ENCODE results near the gene RUVBL2. TPM values are rescaled to one million over a fixed set of nuclear protein-coding genes. Genes with fewer than 3 reads are reported as not detected.

RUVBL2 gene
- total RNA-seq, 1 experiment from 2014 or later: 130 TPM

DNA sequence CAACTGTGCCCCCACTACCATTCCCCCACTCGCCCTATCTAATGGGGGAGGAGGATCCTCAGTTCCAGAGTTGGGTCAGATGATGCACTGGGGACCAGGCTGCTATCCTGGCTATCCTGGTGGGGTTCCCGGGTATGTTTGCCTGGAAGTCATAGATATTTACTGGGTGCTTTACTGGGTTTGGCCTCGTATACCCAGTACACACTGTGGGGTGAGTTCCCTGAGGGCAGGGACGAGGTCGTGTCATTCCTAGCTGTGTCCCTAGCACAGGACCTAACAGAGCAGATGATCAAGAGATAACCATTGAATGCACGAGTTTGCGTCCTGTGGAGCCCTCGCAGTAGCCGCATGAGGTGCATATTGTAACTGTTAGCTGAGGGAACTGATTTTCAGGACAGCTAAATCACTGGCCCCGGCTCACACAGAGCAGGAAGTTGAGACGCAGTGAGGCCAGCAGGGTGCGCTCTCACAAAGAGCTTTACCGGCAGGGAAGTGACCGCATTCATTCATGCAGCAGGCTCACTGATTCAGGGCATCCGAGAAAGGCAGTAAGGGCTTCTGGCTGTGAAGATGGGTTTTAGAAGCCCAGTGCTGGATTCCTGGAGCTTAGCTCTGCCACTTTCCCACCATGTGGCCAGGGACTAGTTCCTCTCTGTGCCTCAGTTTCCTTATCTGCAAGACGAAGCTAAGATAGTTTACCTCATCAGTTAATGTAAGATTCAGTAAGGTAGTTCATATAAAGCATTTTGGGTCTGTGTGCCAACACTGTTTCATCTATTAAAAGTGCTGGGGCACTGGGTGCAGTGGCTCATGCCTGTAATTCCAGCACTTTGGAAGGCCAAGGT lies 6.0 kb downstream of the RUVBL2 start:
- no peaks in the 10 kb centered on the region for H3K9me3 ChIP-seq (ENCODE audit: control insufficient read depth, low read depth, low read length)
- no peak overlapping the region for H2BK5ac ChIP-seq (ENCODE audit: insufficient read length, low read length)
- H4K91ac ChIP-seq (ENCODE audit: insufficient read length, low read depth, low read length): no peak overlapping the region
- peaks cover 5% of the 10 kb centered on the region; the same call in 1 of the 2 replicates for H3K79me2 ChIP-seq (ENCODE audit: insufficient read depth, low read length)
- no peak overlapping the region for H3K23ac ChIP-seq (ENCODE audit: insufficient read length, low read depth, low read length)
- no peaks in the 10 kb centered on the region for H3K79me1 ChIP-seq (ENCODE audit: insufficient read depth, low read depth, low read length, poor library complexity, severe bottlenecking)
- H2BK12ac ChIP-seq (ENCODE audit: insufficient read length, low read depth, low read length): no peak overlapping the region
- no peak overlapping the region for H2BK120ac ChIP-seq (ENCODE audit: low read depth, low read length, poor library complexity, severe bottlenecking)
- WGBS (ENCODE audit: extremely low coverage, insufficient read length, low lambda C conversion rate): no CpG with 5 or more reads among the region's 16 CpGs
- no peaks in the 10 kb centered on the region for H3K23me2 ChIP-seq (ENCODE audit: insufficient read length, low read depth, low read length, poor library complexity, severe bottlenecking)
- no peak overlapping the region for H2BK20ac ChIP-seq (ENCODE audit: low read depth, low read length, poor library complexity, severe bottlenecking)
- peaks cover 8 to 30% (median 18%) of the 10 kb centered on the region in 3 experiments; a peak in 6 of 7 replicates for H3K36me3 Mint-ChIP-seq (ENCODE audit: insufficient read depth in 1 of 3, low read depth in 3 of 3)
- no peak overlapping the region for H3K27ac ChIP-seq (ENCODE audit: insufficient read length, low read depth, low read length)
- peaks cover 17 to 20% of the 10 kb centered on the region in 2 experiments for H3K4me1 Mint-ChIP-seq
- H3K14ac ChIP-seq (ENCODE audit: insufficient read depth, low read length): no peak overlapping the region
- H4K20me1 ChIP-seq (ENCODE audit: control insufficient read depth, insufficient read depth, insufficient read length): no peaks in the 10 kb centered on the region
- H3K4me3 Mint-ChIP-seq: peak overlapping the region in 1 of 2 experiments; percentile 54; a peak in 2 of 5 replicates
- H3K9ac ChIP-seq (ENCODE audit: extremely low read depth, insufficient read length, low read length): no peak overlapping the region
- H3T11ph ChIP-seq (ENCODE audit: low read length): no peak overlapping the region
- H3K9me3 Mint-ChIP-seq: no peaks in the 10 kb centered on the region
- no peak overlapping the region for H3K18ac ChIP-seq (ENCODE audit: insufficient read length, low read depth, low read length)
- H3K4me1 ChIP-seq (ENCODE audit: insufficient read depth, low read length): no peaks in the 10 kb centered on the region
- peak overlapping the region; percentile 78 to 94 (median 94); a peak in 5 of 7 replicates for H3K27ac Mint-ChIP-seq
- no peak overlapping the region for H2AFZ ChIP-seq (ENCODE audit: low read length)
- no peaks in the 10 kb centered on the region for H3K27me3 Mint-ChIP-seq (ENCODE audit: low read depth)
- TF ChIP-seq, protein P1, sequence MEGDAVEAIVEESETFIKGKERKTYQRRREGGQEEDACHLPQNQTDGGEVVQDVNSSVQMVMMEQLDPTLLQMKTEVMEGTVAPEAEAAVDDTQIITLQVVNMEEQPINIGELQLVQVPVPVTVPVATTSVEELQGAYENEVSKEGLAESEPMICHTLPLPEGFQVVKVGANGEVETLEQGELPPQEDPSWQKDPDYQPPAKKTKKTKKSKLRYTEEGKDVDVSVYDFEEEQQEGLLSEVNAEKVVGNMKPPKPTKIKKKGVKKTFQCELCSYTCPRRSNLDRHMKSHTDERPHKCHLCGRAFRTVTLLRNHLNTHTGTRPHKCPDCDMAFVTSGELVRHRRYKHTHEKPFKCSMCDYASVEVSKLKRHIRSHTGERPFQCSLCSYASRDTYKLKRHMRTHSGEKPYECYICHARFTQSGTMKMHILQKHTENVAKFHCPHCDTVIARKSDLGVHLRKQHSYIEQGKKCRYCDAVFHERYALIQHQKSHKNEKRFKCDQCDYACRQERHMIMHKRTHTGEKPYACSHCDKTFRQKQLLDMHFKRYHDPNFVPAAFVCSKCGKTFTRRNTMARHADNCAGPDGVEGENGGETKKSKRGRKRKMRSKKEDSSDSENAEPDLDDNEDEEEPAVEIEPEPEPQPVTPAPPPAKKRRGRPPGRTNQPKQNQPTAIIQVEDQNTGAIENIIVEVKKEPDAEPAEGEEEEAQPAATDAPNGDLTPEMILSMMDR (conservative IDR thresholded peaks at IDR 0.05): peak; percentile 92
- no peak overlapping the region for H2BK15ac ChIP-seq (ENCODE audit: low read depth, low read length)
- DNase-seq: peak; percentile 90
- no peak overlapping the region for H4K8ac ChIP-seq (replicated peaks; ENCODE audit: insufficient read length, low read depth, low read length)
- H4K5ac ChIP-seq (ENCODE audit: insufficient read length, low read depth, low read length): no peak overlapping the region
- H3K56ac ChIP-seq (ENCODE audit: insufficient read length, low read depth, low read length): no peak overlapping the region
- H3K27me3 ChIP-seq (ENCODE audit: insufficient read depth, low read length): no peaks in the 10 kb centered on the region
- no peak overlapping the region for H2AK5ac ChIP-seq (ENCODE audit: insufficient read length, low read length)
- no peak overlapping the region for H3K4me2 ChIP-seq (ENCODE audit: insufficient read depth, insufficient read length, low read length)
- H3K4ac ChIP-seq (ENCODE audit: low read depth, low read length): no peak overlapping the region

Measured in H9 (cell line).